IgD-negative memory B cell (primary cell): ENCODE measurements around the gene CMPK2. TPM values are rescaled to one million over a fixed set of nuclear protein-coding genes. Genes with fewer than 3 reads are reported as not detected.
"Not testable (repeated sequence)": the region's sequence is repeated elsewhere in the genome, so short reads cannot be mapped to it uniquely, and the experiment has no call there.

Source experiments
- H3K27ac Mint-ChIP-seq, 3 donors: one replicate each; pipeline ENCODE4 v1.8.0; 2020 to 2022; ENCODE audit warnings: mild to moderate bottlenecking in 3 of 3, mixed read lengths in 3 of 3, moderate library complexity in 1 of 3
- H3K27me3 Mint-ChIP-seq: one replicate; pipeline ENCODE4 v1.8.0; 2021; ENCODE audit warnings: mixed read lengths
- H3K36me3 Mint-ChIP-seq: one replicate; pipeline ENCODE4 v1.8.0; 2020; ENCODE audit warnings: mild to moderate bottlenecking, mixed read lengths
- H3K4me1 Mint-ChIP-seq, 3 donors: one replicate each; pipeline ENCODE4 v1.8.0; 2020 to 2022; ENCODE audit warnings: mixed read lengths in 3 of 3, mild to moderate bottlenecking in 1 of 3
- H3K4me3 Mint-ChIP-seq, 4 donors: one replicate each; pipeline ENCODE4 v1.8.0; 2020 to 2022; ENCODE audit warnings: mild to moderate bottlenecking in 4 of 4, mixed read lengths in 4 of 4, moderate library complexity in 3 of 4
- H3K9me3 Mint-ChIP-seq, 3 donors: one replicate each; pipeline ENCODE4 v1.8.0; 2020 to 2021; ENCODE audit warnings: mixed read lengths in 3 of 3, mild to moderate bottlenecking in 1 of 3
- polyA plus RNA-seq: library from polyadenylated mRNA; unstranded; fragments of 300-500 nt; fragmentation: Illumina TruSeq; gene quantifications from one replicate; pipeline ENCODE4 v1.2.3, GENCODE V29; 2021

Gene CMPK2, protein sequence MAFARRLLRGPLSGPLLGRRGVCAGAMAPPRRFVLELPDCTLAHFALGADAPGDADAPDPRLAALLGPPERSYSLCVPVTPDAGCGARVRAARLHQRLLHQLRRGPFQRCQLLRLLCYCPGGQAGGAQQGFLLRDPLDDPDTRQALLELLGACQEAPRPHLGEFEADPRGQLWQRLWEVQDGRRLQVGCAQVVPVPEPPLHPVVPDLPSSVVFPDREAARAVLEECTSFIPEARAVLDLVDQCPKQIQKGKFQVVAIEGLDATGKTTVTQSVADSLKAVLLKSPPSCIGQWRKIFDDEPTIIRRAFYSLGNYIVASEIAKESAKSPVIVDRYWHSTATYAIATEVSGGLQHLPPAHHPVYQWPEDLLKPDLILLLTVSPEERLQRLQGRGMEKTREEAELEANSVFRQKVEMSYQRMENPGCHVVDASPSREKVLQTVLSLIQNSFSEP
- polyA plus RNA-seq = 4.6 TPM

GRCh38 chr2:6865346-6866274 is at the start of gene CMPK2:
CMPK2 (minus strand) TSS chr2:6865907; CDS start chr2:6865696, 211 bp downstream.
- Mint-ChIP-seq H3K36me3 (peaks cover 5% of the 10 kb centered on the region), H3K27me3 (no peaks in the 10 kb centered on the region)

GRCh38 chr2:6915399-6915798 is 49.7 kb upstream of the CMPK2 start:
- peaks cover 7% of the 10 kb centered on the region for H3K27me3 Mint-ChIP-seq
- H3K9me3 Mint-ChIP-seq = no peaks in the 10 kb centered on the region
- H3K36me3 Mint-ChIP-seq = no peaks in the 10 kb centered on the region
- peak overlapping the region in 1 of 4 donors; percentile 73 for H3K4me3 Mint-ChIP-seq
- peaks cover 4 to 11% (median 9%) of the 10 kb centered on the region in 3 donors for H3K4me1 Mint-ChIP-seq
- H3K27ac Mint-ChIP-seq = no peak overlapping the region

More at GRCh38 chr2:6865346-6866274, at the start of gene CMPK2:
- Mint-ChIP-seq H3K27ac (peak within 1 kb of the TSS in 2 of 3 donors; percentile 1 to 89), H3K4me1 (peaks cover 4 to 13% (median 5%) of the 10 kb centered on the region in 3 donors), H3K4me3 (peak within 1 kb of the TSS; percentile 86 to 96 (median 94)), H3K9me3 (peaks cover 0 to 11% (median 4%) of the 10 kb centered on the region in 3 donors)

- no peaks in the 10 kb centered on the region for H3K9me3 Mint-ChIP-seq
- peaks cover 7% of the 10 kb centered on the region for H3K27me3 Mint-ChIP-seq
- no peak overlapping the region for H3K27ac Mint-ChIP-seq
- peaks cover 9 to 15% (median 13%) of the 10 kb centered on the region in 3 donors for H3K4me1 Mint-ChIP-seq
- H3K4me3 Mint-ChIP-seq = peak overlapping the region in 1 of 4 donors; percentile 73
- H3K36me3 Mint-ChIP-seq = no peaks in the 10 kb centered on the region
Measured at GRCh38 chr2:6914828-6915227, 49.1 kb upstream of the CMPK2 start.

DNA sequence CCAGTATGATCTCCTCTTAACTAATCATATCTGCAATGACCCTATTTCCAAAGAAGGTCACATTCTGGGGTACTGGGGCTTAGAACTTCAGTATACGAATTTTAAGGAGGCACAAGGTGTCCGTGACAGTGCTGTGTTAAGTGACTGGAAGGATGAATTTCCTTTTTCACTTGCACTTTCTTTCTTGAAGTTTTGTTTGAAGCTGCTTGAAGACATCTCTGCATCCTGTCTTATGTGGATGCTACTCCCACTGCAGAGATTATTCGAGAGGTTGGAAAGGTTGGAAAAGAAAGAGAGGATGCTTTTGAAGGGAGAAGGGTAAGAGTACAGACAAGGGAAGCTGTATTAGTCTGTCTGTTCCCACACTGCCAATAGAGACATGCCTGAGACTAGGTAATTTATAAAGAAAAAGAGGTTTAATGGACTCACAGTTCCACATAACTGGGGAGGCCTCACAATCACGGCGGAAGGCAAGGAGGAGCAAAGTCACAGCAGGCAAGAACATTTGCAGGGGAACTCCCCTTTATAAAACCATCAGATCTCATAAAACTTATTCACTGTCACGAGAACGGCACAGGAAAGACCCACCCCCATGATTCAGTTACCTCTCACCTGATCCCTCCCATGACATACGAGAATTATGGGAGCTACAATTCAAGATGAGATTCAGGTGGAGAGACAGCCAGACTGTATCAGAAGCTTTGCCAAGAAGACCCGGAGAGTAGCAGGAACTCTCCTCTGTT is 47.9 kb upstream of the CMPK2 start:
- Mint-ChIP-seq H3K36me3 (no peaks in the 10 kb centered on the region), H3K9me3 (no peaks in the 10 kb centered on the region), H3K4me3 (peak overlapping the region in 1 of 4 donors; percentile 27), H3K4me1 (peaks cover 20 to 23% (median 22%) of the 10 kb centered on the region in 3 donors), H3K27ac (no peak overlapping the region), H3K27me3 (no peaks in the 10 kb centered on the region)

- peaks cover 20 to 25% (median 22%) of the 10 kb centered on the region in 3 donors for H3K4me1 Mint-ChIP-seq
- H3K27me3 Mint-ChIP-seq = no peaks in the 10 kb centered on the region
- H3K4me3 Mint-ChIP-seq = no peak overlapping the region
- H3K36me3 Mint-ChIP-seq = no peaks in the 10 kb centered on the region
- H3K27ac Mint-ChIP-seq = no peak overlapping the region
- H3K9me3 Mint-ChIP-seq = no peaks in the 10 kb centered on the region
Measured at GRCh38 chr2:6911721-6912120, 46.0 kb upstream of the CMPK2 start.

DNA sequence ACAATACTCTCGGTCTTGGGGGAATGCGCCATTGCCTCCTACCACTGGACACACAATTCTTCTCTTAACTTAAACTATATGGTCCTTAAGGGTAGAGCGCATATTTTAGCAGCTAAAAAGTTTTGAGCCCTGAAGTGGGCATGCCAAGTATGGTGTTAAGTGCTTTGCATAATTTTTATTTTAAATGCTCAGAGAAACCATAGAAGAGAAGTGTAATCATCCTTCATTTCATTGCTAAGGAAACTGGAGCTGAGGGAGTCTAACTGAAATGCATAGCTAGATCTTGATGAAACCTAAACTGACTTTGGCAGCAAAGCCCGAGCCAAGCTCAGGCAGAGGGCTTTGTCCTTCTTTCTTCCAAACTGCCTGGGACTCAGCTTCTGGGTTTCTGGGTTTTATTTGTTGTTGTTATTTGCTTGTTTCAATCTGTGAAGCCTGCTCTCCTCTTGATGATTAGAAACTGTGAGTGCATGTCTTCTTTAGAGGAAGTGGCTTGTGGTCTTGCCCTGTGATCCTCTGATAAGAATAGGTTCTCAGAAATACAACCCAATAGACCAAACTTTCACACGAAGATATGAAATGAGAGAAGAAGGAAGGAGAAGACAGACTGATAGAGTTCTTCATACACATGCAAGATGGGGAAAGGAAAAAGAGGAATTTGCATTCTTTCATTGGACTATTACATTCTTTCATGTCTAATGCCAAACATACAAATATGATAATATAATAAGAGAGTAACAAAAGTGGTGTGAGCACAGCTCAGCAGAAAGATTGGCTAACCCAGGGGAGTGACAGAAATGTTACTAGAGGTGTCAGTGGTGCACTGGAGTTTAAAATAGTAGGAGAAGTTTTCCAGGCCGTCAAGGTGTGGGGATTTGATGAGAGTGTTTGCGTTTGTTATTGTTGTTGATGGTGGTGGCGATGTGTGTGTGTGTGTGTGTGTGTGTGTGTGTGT is 44.0 kb upstream of the CMPK2 start:
- H3K36me3 Mint-ChIP-seq = no peaks in the 10 kb centered on the region
- no peaks in the 10 kb centered on the region for H3K27me3 Mint-ChIP-seq
- no peak overlapping the region for H3K27ac Mint-ChIP-seq
- H3K4me1 Mint-ChIP-seq = peaks cover 16 to 25% (median 22%) of the 10 kb centered on the region in 3 donors
- H3K4me3 Mint-ChIP-seq = peak overlapping the region in 3 of 4 donors; percentile 0 to 61 (median 43)
- no peaks in the 10 kb centered on the region for H3K9me3 Mint-ChIP-seq

GRCh38 chr2:6908291-6908690 is 42.6 kb upstream of the CMPK2 start:
- peaks cover 16 to 25% (median 22%) of the 10 kb centered on the region in 3 donors for H3K4me1 Mint-ChIP-seq
- no peaks in the 10 kb centered on the region for H3K27me3 Mint-ChIP-seq
- peaks cover 0 to 2% (median 2%) of the 10 kb centered on the region in 3 donors for H3K9me3 Mint-ChIP-seq
- no peak overlapping the region for H3K4me3 Mint-ChIP-seq
- H3K36me3 Mint-ChIP-seq = peaks cover 2% of the 10 kb centered on the region
- H3K27ac Mint-ChIP-seq = peak overlapping the region in 1 of 3 donors; percentile 64

DNA sequence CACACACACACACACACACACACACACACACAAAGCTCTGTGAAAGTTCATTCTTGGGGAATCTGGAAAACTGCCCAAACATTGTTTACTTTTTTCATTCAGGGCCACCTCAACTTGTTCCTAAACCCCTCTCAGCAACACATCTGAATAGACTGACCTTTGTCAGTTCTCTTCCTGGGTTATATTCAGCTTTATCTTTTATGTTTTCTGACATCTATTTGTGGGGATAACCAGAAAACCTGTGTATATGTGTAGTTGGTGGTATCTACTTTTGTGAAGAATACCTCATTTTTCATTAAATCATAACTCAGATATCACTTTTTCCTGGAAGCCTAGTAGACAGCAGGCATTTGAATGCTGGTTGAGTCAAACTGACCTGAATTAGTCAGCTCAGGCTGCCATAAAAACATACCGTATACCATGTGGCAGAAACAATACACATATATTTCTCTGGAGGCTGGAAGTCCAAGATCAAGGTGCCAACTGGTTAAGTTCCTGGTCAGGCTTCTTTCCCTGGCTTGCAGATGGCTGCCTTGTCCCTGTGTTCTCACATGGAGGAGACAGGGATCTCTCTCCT is 40.5 kb upstream of the CMPK2 start:
- Mint-ChIP-seq H3K27ac (no peak overlapping the region), H3K4me1 (peaks cover 16 to 24% (median 22%) of the 10 kb centered on the region in 3 donors), H3K36me3 (peaks cover 7% of the 10 kb centered on the region), H3K4me3 (no peak overlapping the region), H3K9me3 (peaks cover 3 to 7% (median 6%) of the 10 kb centered on the region in 3 donors), H3K27me3 (no peaks in the 10 kb centered on the region)

GRCh38 chr2:6905668-6906067 is 40.0 kb upstream of the CMPK2 start:
- H3K27me3 Mint-ChIP-seq = no peaks in the 10 kb centered on the region
- H3K9me3 Mint-ChIP-seq = peaks cover 3 to 7% (median 6%) of the 10 kb centered on the region in 3 donors
- no peak overlapping the region for H3K27ac Mint-ChIP-seq
- H3K36me3 Mint-ChIP-seq = peaks cover 7% of the 10 kb centered on the region
- peaks cover 16 to 21% (median 19%) of the 10 kb centered on the region in 3 donors for H3K4me1 Mint-ChIP-seq
- no peak overlapping the region for H3K4me3 Mint-ChIP-seq

GRCh38 chr2:6902581-6902980 is 36.9 kb upstream of the CMPK2 start:
- H3K4me1 Mint-ChIP-seq, H3K27ac Mint-ChIP-seq, H3K9me3 Mint-ChIP-seq, H3K27me3 Mint-ChIP-seq, H3K36me3 Mint-ChIP-seq, H3K4me3 Mint-ChIP-seq: not testable (repeated sequence)

DNA sequence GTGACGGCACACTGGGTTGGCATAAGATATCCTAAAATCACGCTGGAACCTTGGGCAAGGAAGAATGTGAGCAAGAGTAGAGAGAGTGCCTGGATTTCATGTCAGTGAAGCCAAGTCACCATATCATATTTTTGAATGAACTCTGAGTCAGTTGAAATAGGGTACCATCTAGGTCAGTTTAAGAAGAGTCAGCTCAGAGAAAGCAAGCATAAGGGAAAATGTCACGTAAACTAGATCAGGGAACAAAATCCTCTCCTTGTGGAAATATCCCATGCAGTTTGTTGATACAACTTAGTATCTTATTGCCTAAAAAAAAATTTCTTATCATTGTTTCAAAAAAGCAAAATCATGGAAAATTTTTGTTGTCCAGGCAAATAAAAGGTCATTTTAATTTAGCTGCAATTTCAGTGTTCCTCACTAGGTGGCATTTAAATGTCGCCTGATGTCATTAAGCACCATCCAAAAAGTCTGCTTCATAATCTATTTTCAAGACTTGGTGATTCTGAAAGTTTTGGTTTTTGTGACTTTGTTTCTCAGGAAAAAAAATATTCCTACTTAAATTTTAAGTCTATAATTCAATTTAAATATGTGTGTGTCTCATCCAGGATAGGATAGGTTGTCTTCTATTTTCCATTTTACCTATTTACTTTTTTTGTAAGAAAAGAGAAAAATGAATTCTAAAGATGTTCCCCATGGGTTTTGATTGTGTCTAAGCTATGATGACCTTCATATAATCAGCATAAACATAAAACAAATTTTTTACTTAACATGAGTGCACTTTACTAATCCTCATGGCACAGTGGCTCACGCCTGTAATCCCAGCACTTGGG is 31.4 kb upstream of the CMPK2 start:
- peaks cover 0 to 5% (median 1%) of the 10 kb centered on the region in 3 donors for H3K9me3 Mint-ChIP-seq
- no peak overlapping the region for H3K27ac Mint-ChIP-seq
- peaks cover 6% of the 10 kb centered on the region for H3K36me3 Mint-ChIP-seq

DNA sequence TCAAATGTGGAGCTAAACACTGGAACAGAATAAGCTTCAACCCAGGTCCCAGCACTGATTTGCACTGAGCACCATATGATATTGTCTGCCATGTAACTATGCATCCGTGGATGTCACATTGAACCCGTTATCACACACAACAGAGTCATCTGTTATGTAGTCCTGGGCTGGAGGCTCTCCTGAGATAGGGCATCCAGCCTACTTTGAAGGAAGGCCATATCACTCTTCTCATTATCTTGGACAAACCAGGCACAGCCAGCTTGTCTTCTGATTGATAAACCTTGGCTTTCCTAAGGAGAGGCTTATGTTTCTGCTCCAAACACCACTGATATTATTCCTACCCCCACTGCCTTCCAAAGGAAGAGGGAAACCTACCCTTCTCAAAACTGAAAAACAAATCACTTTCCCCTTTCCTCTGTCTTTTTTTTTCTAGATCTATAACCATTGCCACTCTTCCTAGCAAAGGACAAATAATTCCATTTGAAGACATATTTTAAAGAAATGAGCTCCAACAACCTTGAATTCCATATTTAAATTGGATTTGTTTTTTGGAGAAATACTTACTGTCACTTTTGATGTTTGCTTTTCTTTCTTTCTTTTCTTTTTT is 28.3 kb upstream of the CMPK2 start:
- Mint-ChIP-seq H3K27ac (no peak overlapping the region), H3K9me3 (no peaks in the 10 kb centered on the region), H3K27me3 (no peaks in the 10 kb centered on the region), H3K36me3 (peaks cover 4% of the 10 kb centered on the region), H3K4me1 (no peaks in the 10 kb centered on the region), H3K4me3 (no peak overlapping the region)

More for the DNA sequence above, 31.4 kb upstream of the CMPK2 start:
- Mint-ChIP-seq H3K4me1 (no peaks in the 10 kb centered on the region), H3K27me3 (no peaks in the 10 kb centered on the region), H3K4me3 (no peak overlapping the region)
